Endothelial cell (in vitro differentiated cells): Measurements from ENCODE around the gene ATXN7L1. TPM values are rescaled to one million over a fixed set of nuclear protein-coding genes. Genes with fewer than 3 reads are reported as not detected.

Experiments used
- DNase-seq: peaks from one replicate; pipeline ENCODE4 v3.0.0; 2021; ENCODE audit warnings: low spot score
- H3K27ac Mint-ChIP-seq: one replicate; pipeline ENCODE4 v1.8.0; 2021; ENCODE audit warnings: mixed read lengths, inconsistent platforms; ENCODE audit not compliant: unreplicated experiment
- H3K27me3 Mint-ChIP-seq: one replicate; pipeline ENCODE4 v1.8.0; 2021; ENCODE audit warnings: mild to moderate bottlenecking, moderate library complexity, mixed read lengths, inconsistent platforms; ENCODE audit not compliant: unreplicated experiment
- H3K36me3 Mint-ChIP-seq: one replicate; pipeline ENCODE4 v1.8.0; 2021; ENCODE audit warnings: mild to moderate bottlenecking, low read depth, mixed read lengths, inconsistent platforms; ENCODE audit not compliant: unreplicated experiment
- H3K4me1 Mint-ChIP-seq: one replicate; pipeline ENCODE4 v1.8.0; 2021; ENCODE audit warnings: mild to moderate bottlenecking, mixed read lengths, inconsistent platforms; ENCODE audit not compliant: unreplicated experiment
- H3K4me3 Mint-ChIP-seq: one replicate; pipeline ENCODE4 v1.8.0; 2021; ENCODE audit warnings: mild to moderate bottlenecking, mixed read lengths, inconsistent platforms; ENCODE audit not compliant: unreplicated experiment
- H3K9me3 Mint-ChIP-seq: one replicate; pipeline ENCODE4 v1.8.0; 2021; ENCODE audit warnings: mixed read lengths, inconsistent platforms; ENCODE audit not compliant: unreplicated experiment
- total RNA-seq: library from RNA; stranded (reverse); fragmentation: NEBNext Ultra II Directional; extraction: Animal tissue kit (Norgen Biotek cat#: 25700); gene quantifications from one replicate; pipeline ENCODE4 v1.2.1, GENCODE V29; 2021; ENCODE audit not compliant: unreplicated experiment
- TF ChIP-seq, protein P1 (sequence below): fragments of 200-600 bp; sonication (generic); IDR thresholded peaks from one replicate; pipeline ENCODE4 v1.5.0; 2021; ENCODE audit warnings: antibody characterized with exemption; ENCODE audit not compliant: unreplicated experiment

The ATXN7L1 gene
- total RNA-seq, 1 donor from 2014 or later: 18.4 TPM

DNA sequence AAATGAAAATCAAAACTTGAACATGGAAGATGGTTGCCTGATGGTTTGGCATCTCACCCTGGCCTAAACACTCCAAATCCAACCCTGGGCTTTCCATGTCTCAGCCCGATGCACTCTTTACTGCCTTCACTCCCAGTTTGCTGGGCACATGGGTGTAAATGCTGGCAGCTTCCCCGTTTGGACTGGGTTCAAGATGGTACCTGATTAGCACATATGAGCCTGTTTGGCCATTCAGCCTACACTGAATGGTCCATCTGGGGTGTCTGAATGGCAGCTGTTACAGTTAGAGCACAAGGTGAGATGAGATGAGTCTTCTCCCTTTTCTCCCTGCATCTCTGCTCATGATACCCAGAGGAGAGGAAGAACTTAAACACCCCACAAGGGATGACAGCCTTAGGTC lies 37.1 kb downstream of the ATXN7L1 start:
- H3K27me3 Mint-ChIP-seq: peaks cover 2% of the 10 kb centered on the region
- no peaks in the 10 kb centered on the region for H3K9me3 Mint-ChIP-seq
- peaks cover 3% of the 10 kb centered on the region for H3K36me3 Mint-ChIP-seq
- no peak overlapping the region for H3K4me3 Mint-ChIP-seq
- H3K4me1 Mint-ChIP-seq: peaks cover 14% of the 10 kb centered on the region
- no peak overlapping the region for H3K27ac Mint-ChIP-seq
- no peak for DNase-seq
- TF ChIP-seq, protein P1, sequence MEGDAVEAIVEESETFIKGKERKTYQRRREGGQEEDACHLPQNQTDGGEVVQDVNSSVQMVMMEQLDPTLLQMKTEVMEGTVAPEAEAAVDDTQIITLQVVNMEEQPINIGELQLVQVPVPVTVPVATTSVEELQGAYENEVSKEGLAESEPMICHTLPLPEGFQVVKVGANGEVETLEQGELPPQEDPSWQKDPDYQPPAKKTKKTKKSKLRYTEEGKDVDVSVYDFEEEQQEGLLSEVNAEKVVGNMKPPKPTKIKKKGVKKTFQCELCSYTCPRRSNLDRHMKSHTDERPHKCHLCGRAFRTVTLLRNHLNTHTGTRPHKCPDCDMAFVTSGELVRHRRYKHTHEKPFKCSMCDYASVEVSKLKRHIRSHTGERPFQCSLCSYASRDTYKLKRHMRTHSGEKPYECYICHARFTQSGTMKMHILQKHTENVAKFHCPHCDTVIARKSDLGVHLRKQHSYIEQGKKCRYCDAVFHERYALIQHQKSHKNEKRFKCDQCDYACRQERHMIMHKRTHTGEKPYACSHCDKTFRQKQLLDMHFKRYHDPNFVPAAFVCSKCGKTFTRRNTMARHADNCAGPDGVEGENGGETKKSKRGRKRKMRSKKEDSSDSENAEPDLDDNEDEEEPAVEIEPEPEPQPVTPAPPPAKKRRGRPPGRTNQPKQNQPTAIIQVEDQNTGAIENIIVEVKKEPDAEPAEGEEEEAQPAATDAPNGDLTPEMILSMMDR: no peak

DNA sequence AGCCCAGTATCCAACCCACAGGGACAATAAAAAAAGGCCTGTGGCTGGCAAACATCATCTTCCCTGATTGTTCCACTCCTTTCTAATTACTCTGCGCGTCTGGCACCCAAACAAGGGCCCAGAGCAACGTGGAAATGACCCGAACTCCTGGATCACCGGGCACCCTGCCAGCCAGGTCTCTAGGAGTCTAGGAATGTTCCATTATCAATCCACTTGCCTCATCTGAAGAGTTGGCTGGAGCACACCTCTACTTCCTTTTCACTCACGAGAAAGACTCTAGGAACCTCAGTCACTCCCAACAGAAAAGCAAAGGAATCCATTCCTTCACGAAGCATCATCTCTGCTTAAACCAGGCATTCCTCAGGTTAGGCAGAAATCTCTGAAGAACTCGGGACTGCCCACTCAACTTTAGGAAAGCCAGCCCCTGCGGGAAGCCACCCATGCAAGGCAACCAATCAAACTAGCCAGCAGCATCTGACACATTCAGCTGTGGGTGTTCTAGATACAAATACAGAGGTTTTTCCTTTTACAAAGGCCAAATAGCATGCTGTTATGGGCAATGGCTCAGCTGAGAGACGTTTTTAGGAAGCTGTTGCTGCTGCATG lies 37.7 kb downstream of the ATXN7L1 start:
- Mint-ChIP-seq H3K9me3 (no peaks in the 10 kb centered on the region), H3K27me3 (peaks cover 2% of the 10 kb centered on the region), H3K36me3 (peaks cover 3% of the 10 kb centered on the region), H3K4me3 (no peak overlapping the region), H3K27ac (no peak overlapping the region), H3K4me1 (peaks cover 14% of the 10 kb centered on the region)
- TF ChIP-seq, protein P1: no peak
- DNase-seq: no peak

DNA sequence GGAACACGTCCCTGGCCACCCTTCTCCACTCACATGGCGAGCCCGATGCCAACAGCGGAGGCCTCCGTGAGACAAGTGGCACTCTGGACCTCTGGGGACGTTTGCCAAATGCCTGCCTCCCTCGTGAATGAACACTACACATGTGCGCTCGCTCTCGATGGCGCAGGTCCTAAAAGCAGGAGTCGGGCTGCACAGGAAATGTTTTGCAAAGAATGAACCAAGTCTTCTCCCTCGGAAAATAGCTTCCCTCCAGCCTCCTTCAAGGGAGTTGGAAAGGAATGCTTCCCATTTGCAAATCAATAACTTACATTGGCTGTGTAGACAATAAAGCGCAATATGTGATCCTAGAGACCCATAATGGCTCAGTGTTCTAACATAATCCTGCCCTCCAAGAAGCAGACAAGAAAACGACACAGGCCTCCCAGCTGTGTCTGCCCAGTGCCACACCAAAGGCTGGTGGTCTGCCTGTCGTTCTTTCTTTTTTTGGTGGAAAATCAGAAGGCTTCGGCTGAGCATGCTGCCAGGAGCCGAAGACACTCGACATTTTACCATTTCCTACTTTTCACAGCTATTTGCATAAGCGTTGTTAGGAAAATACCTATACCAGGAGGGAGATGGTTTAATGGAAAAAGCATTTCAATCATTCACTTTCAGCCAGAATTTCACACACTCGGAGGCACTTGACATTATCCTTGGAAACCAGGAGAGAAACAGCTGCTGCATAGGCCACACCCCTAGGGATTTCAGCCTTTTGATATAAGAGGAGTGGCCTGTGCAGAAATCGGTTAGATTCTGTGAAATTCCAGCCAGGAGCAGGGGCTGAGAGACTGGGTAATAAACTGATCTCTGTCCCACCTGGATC lies 38.4 kb downstream of the ATXN7L1 start:
- Mint-ChIP-seq H3K36me3 (peaks cover 3% of the 10 kb centered on the region), H3K4me1 (peaks cover 18% of the 10 kb centered on the region), H3K27ac (no peak overlapping the region), H3K27me3 (peaks cover 2% of the 10 kb centered on the region), H3K9me3 (no peaks in the 10 kb centered on the region), H3K4me3 (peak overlapping the region; percentile 63)
- TF ChIP-seq, protein P1: no peak
- no peak for DNase-seq

- Mint-ChIP-seq H3K9me3 (no peaks in the 10 kb centered on the region), H3K4me3 (no peak overlapping the region), H3K27ac (no peak overlapping the region), H3K27me3 (peaks cover 2% of the 10 kb centered on the region), H3K4me1 (peaks cover 25% of the 10 kb centered on the region), H3K36me3 (peaks cover 3% of the 10 kb centered on the region)
- TF ChIP-seq, protein P1: no peak
- DNase-seq: no peak
These were observed 41.0 kb downstream of the ATXN7L1 start for GRCh38 chr7:105835441-105835840.
